PC-3 (cell line): ENCODE measurements around the gene PM20D1. TPM values are rescaled to one million over a fixed set of nuclear protein-coding genes. Genes with fewer than 3 reads are reported as not detected.
A peak's percentile ranks its signal among the peaks of the same experiment; 100 is the strongest.

ENCODE experiments used
- ATAC-seq: fragments of 200-7000 bp; cut with Tn5 transposase; 2 replicates; pipeline ENCODE4 v1.9.1; 2020; ENCODE audit warnings: mild to moderate bottlenecking, moderate library complexity
- BruUV-seq: library from RNA; stranded (reverse); fragments of 400-500 nt; replicated peaks from 2 replicates; lab custom pipeline; 2021; lab: Mats Ljungman, UMichigan
- CTCF ChIA-PET: fragments of 300-600 bp; sonication (Branson Sonifier 250); formaldehyde crosslinking; loops from one replicate; lab custom pipeline; 2022; ENCODE audit warnings: antibody characterized with exemption; lab: Charles Lee
- POLR2A ChIA-PET: fragments of 300-600 bp; sonication (Branson Sonifier 250); formaldehyde crosslinking; loops from one replicate; lab custom pipeline; 2022; ENCODE audit warnings: antibody characterized with exemption; ENCODE audit not compliant: unreplicated experiment; lab: Charles Lee
- DNase-seq: peaks from one replicate; pipeline ENCODE4 v3.0.0-alpha.2; 2015
- H2AFZ ChIP-seq: fragments of 300-600 bp; sonication (generic); 2 replicates; pipeline ENCODE4 v1.6.0; 2016; ENCODE audit warnings: antibody characterized with exemption, low read length
- H3F3A ChIP-seq: fragments of 300-600 bp; sonication (generic); one replicate; pipeline ENCODE4 v1.6.0; 2017; ENCODE audit warnings: antibody characterized with exemption, low read length, control low read depth, mild to moderate bottlenecking; ENCODE audit not compliant: unreplicated experiment
- H3K27ac ChIP-seq: fragments of 300-600 bp; sonication (generic); 2 replicates; pipeline ENCODE4 v1.5.1; 2016; ENCODE audit warnings: mild to moderate bottlenecking, low read length
- H3K27me3 ChIP-seq: fragments of 300-600 bp; sonication (generic); 2 replicates; pipeline ENCODE4 v1.6.1; 2016; ENCODE audit warnings: low read length, mixed read lengths
- H3K36me3 ChIP-seq: fragments of 300-600 bp; sonication (generic); 2 replicates; pipeline ENCODE4 v1.6.1; 2016; ENCODE audit warnings: low read depth, mixed run types, low read length, mixed read lengths
- H3K4me1 ChIP-seq: fragments of 300-600 bp; sonication (generic); 2 replicates; pipeline ENCODE4 v1.5.1; 2016; ENCODE audit warnings: low read length; ENCODE audit not compliant: insufficient read depth
- H3K4me2 ChIP-seq: fragments of 300-600 bp; sonication (generic); 2 replicates; pipeline ENCODE4 v1.6.0; 2016; ENCODE audit warnings: low read length
- H3K4me3 ChIP-seq: fragments of 300-600 bp; sonication (generic); 2 replicates; pipeline ENCODE4 v1.5.1; 2016; ENCODE audit warnings: mild to moderate bottlenecking, low read length, mixed read lengths
- H3K79me2 ChIP-seq: fragments of 300-600 bp; sonication (generic); 2 replicates; pipeline ENCODE4 v1.6.1; 2017; ENCODE audit warnings: low read length, mixed read lengths
- H3K9ac ChIP-seq: fragments of 300-600 bp; sonication (generic); 2 replicates; pipeline ENCODE4 v1.6.0; 2016; ENCODE audit warnings: mild to moderate bottlenecking, low read length
- H3K9me2 ChIP-seq: fragments of 300-600 bp; sonication (generic); replicated peaks from 2 replicates; pipeline ENCODE4 v1.6.1; 2016; ENCODE audit warnings: mixed run types, low read length, mixed read lengths
- H3K9me3 ChIP-seq: fragments of 300-600 bp; sonication (generic); 2 replicates; pipeline ENCODE4 v1.6.1; 2016; ENCODE audit warnings: low read length, mixed read lengths
- H4K20me1 ChIP-seq: fragments of 300-600 bp; sonication (generic); 2 replicates; pipeline ENCODE4 v1.6.1; 2016; ENCODE audit warnings: low read length, mixed read lengths
- EZH2 ChIP-seq: fragments of 300-600 bp; sonication (generic); IDR thresholded peaks from one replicate; pipeline ENCODE4 v1.6.1; 2017; ENCODE audit warnings: antibody characterized with exemption, mild to moderate bottlenecking, low read length; ENCODE audit not compliant: unreplicated experiment
- EZH2phosphoT487 ChIP-seq: fragments of 300-600 bp; sonication (generic); IDR thresholded peaks from 2 replicates; pipeline ENCODE4 v1.6.1; 2018; ENCODE audit warnings: mild to moderate bottlenecking, antibody characterized with exemption, low read length, borderline replicate concordance
- intact Hi-C: fragments of 100-400 bp; cut with micrococcal nuclease; formaldehyde crosslinking; loops from 2 replicates; pipeline ENCODE4 v1.9.0; 2023
- total RNA-seq: library from RNA; depleted of rRNA; stranded (reverse); fragments of >200 nt; gene quantifications from 2 replicates; pipeline ENCODE4 v1.2.3, GENCODE V29; 2014
- TF ChIP-seq, protein P1 (sequence below): fragments of 300-600 bp; sonication (generic); conservative IDR thresholded peaks from 2 replicates; pipeline ENCODE4 v1.5.1; 2017; ENCODE audit warnings: antibody characterized with exemption, low read depth, mild to moderate bottlenecking, low read length

PM20D1 gene
- total RNA-seq, 1 experiment from 2014 or later = not detected

DNA sequence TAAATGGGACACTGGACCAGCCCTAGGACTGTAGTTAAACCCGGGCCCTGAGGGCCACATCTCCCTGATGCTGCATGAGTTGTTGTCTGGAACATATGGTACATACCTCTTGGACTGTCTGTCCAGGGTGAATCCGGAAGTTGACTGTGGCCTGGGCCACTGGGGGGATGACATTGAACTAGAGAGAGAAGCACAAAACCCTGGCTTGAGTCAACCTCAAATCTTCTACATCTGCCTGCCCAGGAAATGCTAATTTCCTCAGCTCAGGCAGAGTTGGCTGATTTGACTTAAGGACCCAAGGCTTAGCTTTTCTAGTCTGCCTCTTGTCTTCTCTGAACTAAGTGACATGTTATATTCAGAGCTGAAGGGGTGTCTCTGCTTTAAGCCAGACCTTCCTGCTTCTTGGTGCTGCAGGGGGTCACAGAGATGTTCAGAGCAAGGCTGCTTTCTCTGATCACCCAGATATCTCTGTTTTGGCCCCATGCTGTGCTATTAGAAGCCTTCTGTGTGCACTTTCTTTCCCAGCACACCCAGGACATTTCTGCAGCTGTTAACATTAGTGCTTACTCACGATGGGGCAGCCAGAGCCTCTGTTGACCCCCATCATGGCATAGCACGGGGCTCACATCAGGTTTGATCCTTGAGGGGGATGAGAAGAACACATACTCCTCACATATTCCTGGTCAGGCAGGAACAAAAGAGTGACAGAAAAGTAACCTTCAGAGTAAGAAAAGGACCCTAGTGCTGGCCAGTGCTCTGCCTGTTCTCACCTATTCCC is 9.6 kb downstream of the PM20D1 start:
- 0 out of 2 replicates have a peak, but pooled peaks cover 6% of the 10 kb centered on the region for H3K4me1 ChIP-seq
- no peak for ATAC-seq
- CTCF ChIA-PET = no interaction called here
- POLR2A ChIA-PET = no interaction called here
- no peak for TF ChIP-seq EZH2
- no peak for TF ChIP-seq EZH2phosphoT487
- TF ChIP-seq, protein P1, sequence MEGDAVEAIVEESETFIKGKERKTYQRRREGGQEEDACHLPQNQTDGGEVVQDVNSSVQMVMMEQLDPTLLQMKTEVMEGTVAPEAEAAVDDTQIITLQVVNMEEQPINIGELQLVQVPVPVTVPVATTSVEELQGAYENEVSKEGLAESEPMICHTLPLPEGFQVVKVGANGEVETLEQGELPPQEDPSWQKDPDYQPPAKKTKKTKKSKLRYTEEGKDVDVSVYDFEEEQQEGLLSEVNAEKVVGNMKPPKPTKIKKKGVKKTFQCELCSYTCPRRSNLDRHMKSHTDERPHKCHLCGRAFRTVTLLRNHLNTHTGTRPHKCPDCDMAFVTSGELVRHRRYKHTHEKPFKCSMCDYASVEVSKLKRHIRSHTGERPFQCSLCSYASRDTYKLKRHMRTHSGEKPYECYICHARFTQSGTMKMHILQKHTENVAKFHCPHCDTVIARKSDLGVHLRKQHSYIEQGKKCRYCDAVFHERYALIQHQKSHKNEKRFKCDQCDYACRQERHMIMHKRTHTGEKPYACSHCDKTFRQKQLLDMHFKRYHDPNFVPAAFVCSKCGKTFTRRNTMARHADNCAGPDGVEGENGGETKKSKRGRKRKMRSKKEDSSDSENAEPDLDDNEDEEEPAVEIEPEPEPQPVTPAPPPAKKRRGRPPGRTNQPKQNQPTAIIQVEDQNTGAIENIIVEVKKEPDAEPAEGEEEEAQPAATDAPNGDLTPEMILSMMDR = no peak
- no peaks in the 10 kb centered on the region for H3F3A ChIP-seq
- no peak overlapping the region for H3K9ac ChIP-seq
- H3K27me3 ChIP-seq = peaks cover 3% of the 10 kb centered on the region; the same call in 1 of the 2 replicates
- H3K36me3 ChIP-seq = no peaks in the 10 kb centered on the region
- H3K79me2 ChIP-seq = no peaks in the 10 kb centered on the region
- no peak overlapping the region for H3K27ac ChIP-seq
- H2AFZ ChIP-seq = no peak overlapping the region
- no peak overlapping the region for H3K4me3 ChIP-seq
- H3K9me2 ChIP-seq = no peaks in the 10 kb centered on the region
- DNase-seq = no peak
- no peak overlapping the region for H3K4me2 ChIP-seq
- no TSS peak for BruUV-seq
- intact Hi-C loops = no loop called here
- H3K9me3 ChIP-seq = no peaks in the 10 kb centered on the region
- H4K20me1 ChIP-seq = no peaks in the 10 kb centered on the region

DNA sequence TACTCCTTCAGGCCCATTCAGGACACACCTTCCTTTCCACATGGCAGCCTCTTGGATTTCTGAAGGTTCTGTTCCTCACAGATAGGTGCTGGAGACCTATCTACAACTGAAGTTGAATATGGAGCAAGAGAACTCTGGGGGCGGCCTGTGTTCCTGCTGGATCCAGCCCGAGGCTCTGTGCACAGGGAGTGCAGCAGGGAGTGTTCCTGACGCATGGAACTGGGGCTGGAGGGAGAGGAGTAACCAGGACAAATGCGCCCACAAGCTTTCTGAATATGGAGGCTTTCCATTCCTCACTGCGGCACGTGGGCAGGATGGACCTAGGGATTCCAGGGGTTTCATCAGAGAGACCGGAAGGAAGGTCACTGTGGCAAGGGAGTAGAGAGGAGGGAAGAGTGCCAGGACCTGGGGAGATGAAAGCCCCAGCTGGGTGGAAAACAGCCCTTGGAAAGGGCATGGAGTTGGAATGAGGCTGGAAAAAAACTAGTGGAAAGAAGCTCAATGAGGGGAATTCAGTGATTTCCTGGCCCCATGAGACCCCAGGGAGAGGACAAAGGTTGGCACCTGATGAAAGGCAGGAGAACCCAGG is 12.5 kb downstream of the PM20D1 start:
- Histone ChIP-seq H3F3A (no peaks in the 10 kb centered on the region), H4K20me1 (no peaks in the 10 kb centered on the region), H3K36me3 (no peaks in the 10 kb centered on the region), H3K79me2 (no peaks in the 10 kb centered on the region), H3K4me3 (no peak overlapping the region), H3K27me3 (0 out of 2 replicates have a peak, but pooled peaks cover 1% of the 10 kb centered on the region), H3K27ac (no peak overlapping the region), H3K4me2 (no peak overlapping the region), H2AFZ (no peak overlapping the region), H3K4me1 (0 out of 2 replicates have a peak, but pooled peaks cover 6% of the 10 kb centered on the region), H3K9me2 (no peaks in the 10 kb centered on the region), H3K9me3 (no peaks in the 10 kb centered on the region), H3K9ac (no peak overlapping the region)
- POLR2A ChIA-PET = no interaction called here
- CTCF ChIA-PET = no interaction called here
- TF ChIP-seq EZH2 = no peak
- TF ChIP-seq EZH2phosphoT487 = no peak
- TF ChIP-seq, protein P1 = no peak
- ATAC-seq (no peak), DNase-seq (no peak)
- no TSS peak for BruUV-seq
- intact Hi-C loops = no loop called here

DNA sequence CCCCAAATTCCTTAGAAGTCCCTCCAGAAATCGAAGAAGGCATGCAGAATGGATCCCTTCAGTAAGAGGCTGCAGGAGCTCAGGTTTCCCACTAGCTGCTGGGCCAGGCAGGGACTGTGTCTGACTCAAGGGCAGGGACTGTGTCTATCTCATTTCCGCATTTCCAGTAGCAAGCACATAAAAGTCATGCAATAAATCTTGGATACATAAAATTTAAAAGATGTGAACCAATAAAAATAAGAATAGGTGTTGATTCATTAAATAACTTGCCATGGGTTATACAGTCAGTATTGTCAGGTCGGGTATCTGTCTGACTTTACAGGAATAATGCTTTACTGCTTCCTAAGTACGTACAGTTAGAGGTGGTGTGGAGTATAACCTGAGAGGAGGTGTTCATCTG is 15.2 kb downstream of the PM20D1 start:
- TF ChIP-seq, protein P1 = no peak
- TF ChIP-seq EZH2 (no peak), EZH2phosphoT487 (no peak)
- H2AFZ ChIP-seq = no peak overlapping the region
- CTCF ChIA-PET = no interaction called here
- no peak overlapping the region for H3K4me2 ChIP-seq
- H3K9me2 ChIP-seq = no peaks in the 10 kb centered on the region
- no peaks in the 10 kb centered on the region for H3K27me3 ChIP-seq
- H3K79me2 ChIP-seq = no peaks in the 10 kb centered on the region
- no peaks in the 10 kb centered on the region for H4K20me1 ChIP-seq
- H3K9me3 ChIP-seq = no peaks in the 10 kb centered on the region
- POLR2A ChIA-PET = no interaction called here
- no peaks in the 10 kb centered on the region for H3K36me3 ChIP-seq
- no peak overlapping the region for H3K4me3 ChIP-seq
- 0 out of 2 replicates have a peak, but pooled peaks cover 6% of the 10 kb centered on the region for H3K4me1 ChIP-seq
- BruUV-seq = no TSS peak
- peak; percentile 94 for ATAC-seq
- DNase-seq = peak; percentile 36
- intact Hi-C loops = no loop called here
- no peak overlapping the region for H3K27ac ChIP-seq
- no peaks in the 10 kb centered on the region for H3F3A ChIP-seq
- H3K9ac ChIP-seq = no peak overlapping the region
